HG03439 (cell line): ENCODE measurements around the gene C1orf94.

Experiments
- ATAC-seq: cut with Tn5 transposase; IDR thresholded peaks from one replicate; pipeline ENCODE4 v1.9.1; 2021; ENCODE audit warnings: mild to moderate bottlenecking, moderate library complexity; ENCODE audit not compliant: unreplicated experiment

The C1orf94 gene, protein sequence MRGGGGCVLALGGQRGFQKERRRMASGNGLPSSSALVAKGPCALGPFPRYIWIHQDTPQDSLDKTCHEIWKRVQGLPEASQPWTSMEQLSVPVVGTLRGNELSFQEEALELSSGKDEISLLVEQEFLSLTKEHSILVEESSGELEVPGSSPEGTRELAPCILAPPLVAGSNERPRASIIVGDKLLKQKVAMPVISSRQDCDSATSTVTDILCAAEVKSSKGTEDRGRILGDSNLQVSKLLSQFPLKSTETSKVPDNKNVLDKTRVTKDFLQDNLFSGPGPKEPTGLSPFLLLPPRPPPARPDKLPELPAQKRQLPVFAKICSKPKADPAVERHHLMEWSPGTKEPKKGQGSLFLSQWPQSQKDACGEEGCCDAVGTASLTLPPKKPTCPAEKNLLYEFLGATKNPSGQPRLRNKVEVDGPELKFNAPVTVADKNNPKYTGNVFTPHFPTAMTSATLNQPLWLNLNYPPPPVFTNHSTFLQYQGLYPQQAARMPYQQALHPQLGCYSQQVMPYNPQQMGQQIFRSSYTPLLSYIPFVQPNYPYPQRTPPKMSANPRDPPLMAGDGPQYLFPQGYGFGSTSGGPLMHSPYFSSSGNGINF

DNA sequence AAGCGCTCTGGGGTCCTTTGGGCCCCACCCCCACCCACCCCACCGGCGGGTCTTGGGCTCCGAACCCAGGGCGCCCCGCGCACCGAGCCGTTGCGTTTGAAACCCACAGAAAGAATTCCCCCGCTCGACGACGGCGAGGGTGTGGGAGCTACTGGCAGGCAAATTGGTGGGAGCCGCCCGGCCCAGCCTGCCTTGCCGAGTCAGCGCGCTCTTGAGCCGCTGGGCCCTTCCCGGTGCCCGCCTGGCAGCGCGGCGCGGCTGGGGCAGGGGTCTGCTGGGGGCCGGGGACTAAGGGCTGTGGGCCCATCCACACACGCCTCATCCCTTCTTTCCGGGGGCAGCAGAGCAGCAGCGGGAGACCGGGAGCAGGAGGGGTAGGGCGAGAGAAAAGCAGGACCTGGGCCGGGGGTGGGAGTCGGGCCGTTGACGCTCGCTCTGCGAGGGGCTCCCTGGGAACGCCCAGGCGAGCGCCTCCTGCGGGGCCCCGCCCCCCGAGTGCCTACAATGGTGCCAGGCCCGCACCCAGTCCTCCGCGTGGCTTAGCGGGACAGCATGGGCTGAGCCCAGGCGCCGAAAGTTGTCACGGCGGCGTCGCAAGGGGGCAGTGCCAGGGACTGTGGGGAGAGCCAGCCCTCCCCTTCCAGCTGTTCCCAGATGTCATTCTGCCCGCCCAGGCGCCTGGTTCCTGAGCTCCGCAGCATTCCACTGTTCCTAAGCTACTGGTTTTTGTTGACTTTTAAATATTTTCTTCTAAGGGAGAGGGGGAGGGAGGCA, at the start of gene C1orf94:
C1orf94 (plus strand) TSS at position 78 of the 774 bp plus-strand sequence. CDS start 883 bp downstream, outside the sequence.
- no peak for ATAC-seq

DNA sequence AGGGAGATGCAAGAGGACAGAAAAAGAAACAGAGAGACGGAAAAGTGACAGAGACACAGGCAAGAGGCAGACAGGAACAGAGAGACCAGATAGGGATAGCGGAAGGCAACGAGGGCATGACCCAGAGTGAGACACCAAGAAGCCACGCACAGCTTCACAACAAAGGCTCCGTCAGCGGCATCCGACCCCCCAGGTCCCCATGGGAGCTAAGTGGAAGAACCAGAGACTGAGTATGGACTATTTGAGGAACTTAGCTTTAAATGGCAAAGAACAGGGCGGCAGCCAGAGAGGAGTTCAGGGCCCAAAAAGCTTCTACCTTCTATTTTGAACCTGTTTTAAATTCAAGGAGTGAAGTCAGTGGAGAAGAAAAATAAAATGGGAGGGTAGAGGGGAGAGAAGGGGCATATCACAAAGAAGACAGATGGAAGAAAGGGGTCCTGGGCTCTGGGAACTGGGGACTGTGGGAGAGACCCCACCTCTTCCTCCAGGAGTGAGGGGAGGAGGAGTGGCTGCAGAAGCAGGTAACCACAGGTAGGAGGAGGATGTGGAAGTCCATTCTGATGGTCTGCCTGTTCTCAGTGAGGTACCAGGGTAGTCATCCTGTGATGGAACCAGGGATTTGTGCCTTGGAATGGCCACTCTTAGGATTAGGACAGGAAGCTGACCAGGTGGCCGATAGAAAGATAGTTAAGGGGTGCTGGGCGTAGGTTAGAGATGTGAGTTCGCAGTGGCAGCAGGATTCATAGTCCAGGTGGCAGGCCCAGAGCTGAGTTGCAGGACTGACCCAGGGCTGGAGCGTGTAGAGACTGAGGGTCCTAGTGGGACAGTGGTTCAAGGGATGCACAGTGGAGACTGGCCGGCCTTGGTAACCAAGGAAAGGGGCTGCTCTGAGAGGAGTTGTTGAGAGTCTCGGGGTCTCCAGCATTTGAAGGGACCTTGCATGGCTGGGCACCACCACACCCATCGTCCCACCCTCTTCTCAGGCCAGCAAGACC, 49.4 kb upstream of the C1orf94 start:
- ATAC-seq = no peak

DNA sequence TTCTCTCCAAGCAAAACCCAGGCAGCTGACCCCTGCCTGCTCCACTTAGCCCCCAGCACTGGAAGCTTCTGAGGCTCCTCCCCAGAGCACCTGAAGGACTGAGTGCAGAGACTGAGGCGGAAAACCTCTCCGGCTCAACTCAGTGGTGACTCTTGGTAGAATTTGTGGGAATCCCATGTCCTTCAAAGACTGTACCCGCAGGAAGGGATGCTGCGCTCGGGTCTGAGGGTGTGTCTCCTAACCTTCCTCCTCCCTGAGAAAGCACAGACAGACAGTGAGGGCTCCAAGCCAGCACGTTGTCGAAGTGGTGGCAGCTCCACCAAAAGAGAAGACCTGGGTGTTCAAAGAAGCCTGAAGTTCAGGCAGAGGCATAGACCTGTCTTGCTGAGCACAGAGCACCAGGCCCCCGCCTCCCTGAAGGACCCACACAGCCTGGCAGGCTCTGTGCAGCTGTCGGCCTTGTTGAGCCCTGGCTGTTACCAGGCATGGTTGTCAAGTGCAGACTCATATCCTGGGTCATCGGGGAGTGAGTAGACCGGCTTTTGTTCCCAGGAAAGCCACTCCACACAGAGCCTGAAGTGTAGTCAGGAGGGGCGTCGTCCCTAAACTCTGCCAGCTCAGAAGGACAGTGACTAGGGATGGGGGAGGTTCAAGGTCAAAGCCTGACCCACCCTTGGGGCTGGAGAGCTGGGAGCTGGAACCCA, 48.4 kb upstream of the C1orf94 start:
- no peak for ATAC-seq

DNA sequence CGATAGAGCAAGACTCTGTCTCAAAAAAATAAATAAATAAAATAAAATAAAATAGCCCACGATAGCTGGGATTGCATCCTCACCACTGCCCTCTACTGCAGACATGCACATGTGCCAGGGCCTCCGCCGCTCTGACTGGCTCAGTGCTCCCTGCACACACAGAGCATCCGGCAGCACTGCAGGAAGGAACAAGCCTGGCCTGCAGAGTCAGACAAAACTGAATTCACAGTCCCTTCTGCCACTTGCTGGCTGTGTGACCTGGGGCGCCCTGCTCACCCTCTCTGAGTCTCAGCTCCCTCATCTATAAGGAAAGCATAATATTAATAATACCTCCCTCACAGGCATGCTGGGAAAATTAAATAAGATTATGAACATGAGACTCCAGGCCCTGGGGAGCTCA, 47.1 kb upstream of the C1orf94 start:
- ATAC-seq = no peak

DNA sequence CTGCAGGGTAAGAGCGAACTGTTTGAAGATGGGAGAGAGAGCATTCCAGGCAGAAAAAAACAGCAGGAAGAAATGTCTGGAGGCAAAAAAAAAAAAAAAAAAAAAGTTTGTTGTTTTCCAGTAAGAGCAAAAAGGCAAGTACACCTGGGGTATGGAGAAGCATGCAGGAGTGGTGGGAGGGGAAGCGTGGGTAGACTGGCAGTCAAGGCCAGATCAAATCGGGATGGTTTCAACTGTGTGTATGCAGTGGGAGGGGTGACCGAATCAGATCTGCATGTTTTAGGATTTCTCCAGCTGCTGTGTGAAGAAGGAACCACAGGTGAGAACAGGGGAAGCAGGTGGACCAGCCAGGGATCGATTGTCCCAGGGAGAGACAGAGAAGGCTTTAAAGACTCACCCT, 46.4 kb upstream of the C1orf94 start:
- ATAC-seq = no peak

DNA sequence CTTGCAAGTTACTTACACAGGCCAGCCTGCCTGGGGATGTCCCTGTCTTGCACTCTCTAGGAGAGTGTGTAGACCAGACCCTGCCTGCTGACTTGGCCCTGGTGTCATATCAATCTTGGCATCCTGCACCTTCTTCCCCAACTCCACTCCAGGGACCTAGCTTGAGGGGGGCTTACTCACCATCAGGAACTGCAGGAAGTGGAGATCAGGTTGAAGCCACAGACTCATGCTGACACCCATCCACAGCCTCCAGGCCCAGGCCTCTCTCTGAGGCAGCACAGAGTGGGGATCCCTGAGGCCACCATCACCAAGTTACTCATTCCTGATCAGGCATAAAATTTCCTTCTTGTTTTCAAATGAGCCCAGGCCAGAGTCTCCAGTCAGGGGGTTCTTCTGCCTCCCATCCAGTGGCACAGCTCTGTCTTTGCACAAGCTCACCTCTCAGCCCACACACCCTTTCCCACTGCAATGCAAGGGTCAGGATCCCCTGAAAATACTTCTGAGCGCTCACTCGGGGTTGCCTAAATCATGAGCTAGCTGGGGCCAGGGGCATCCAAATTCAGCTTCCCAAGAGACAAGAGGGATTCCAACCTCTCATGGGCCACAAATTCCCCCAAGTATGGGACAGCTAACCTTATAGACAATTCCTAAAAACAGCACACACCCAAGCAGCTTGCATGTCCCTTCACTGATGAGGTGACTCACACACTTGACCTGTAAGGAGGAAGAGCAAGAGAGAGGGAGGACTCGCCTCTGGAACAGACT, 45.1 kb upstream of the C1orf94 start:
- no peak for ATAC-seq

DNA sequence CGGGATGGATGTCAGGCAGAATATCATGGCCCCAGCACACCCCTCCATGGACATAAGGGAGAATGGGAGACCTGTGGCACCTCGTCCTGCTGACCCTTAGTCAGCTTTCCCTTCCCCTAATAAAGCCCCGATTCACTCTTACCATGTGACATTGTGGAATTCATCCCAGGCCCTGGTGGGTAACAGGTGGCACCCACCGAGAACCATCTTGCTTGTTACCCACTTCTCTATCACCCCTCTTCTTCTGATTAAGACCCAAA, 44.6 kb upstream of the C1orf94 start:
- ATAC-seq = no peak

DNA sequence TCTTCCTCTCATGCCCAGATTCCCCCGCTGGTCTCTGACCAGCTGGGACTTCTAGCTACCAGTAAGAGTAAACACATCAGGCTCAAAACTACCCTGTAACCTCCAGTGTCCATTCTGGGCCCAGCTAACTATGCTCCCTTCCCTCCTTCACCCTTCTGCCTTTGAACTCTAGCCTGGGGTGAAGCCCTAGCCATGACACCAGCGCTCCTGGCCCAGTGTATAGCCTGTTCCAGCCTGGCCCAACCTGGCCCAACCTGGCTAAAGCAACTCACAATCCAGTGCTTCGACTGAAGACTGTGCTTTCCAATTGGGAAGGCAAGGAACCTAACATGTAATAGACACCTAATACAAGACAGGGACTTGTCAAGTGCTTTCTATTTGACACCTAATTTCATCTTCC, 39.3 kb upstream of the C1orf94 start:
- ATAC-seq = no peak

DNA sequence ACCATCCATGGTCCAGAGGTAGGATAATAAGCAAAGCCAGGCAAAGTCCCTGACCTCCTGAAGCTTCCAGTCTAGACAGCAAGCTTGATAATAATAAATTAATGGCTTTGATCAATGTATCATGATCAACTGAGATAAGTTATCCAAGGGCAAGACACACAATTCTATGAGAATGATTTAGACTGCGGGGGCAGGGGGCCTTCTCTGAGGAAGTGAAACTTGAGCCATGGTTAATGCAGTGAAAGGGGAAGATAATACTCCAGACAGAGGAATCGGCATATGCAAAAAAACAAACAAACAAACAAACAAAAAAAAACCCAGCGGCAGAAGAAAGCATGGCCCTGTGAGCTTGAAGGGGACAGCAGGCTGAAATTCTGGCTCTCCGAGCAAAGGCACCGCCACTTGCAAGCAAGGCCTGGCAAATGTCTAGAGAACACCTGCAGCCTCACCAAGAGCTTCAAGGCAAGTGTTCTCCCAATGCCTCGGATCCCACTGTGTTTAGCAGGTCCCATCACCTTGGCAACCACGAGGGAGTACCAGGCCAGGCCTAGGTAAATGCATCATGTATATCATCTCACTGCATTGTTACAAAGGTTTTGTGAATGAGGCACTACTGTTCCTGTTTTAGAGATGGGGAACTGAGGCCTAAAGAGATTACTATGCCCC, 36.6 kb upstream of the C1orf94 start:
- no peak for ATAC-seq

DNA sequence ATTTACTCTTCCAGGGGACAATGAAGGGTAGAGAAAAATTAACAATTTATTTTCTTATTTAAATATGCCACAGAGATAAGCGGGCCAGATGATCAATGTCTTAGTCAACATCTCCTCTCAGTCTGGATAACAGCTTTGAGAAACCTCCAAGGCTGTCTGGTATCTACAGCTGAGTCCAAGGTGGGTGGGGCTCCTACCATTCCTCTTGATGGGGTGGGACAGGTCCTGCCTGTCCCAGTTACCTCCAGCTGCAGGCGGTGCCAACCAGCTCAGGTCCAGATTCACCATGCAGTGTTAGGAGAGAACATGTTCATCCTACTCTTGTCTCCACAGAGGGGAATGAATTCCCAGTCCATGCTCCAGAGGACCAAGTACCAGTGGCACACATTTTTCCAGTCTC, 32.7 kb upstream of the C1orf94 start:
- no peak for ATAC-seq

DNA sequence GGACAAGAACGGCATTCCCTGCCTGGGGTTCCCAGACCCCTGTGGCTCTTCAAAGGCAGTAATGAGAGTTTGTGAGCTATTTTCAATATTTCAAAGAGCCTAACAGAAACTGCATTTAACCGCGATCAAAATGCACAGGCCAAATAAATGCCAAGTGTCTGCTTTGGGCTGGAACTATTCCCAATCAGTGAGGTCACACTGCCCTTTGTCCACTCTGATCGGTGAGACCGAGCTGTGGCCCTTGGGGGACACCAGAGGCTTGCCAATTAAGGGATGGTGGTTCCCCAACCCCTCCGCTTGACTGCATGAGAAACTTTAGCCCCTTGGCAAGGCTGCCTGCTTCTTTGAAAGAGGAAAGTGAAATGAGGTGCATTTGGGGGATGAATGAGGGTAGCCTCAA, 31.9 kb upstream of the C1orf94 start:
- ATAC-seq = no peak

DNA sequence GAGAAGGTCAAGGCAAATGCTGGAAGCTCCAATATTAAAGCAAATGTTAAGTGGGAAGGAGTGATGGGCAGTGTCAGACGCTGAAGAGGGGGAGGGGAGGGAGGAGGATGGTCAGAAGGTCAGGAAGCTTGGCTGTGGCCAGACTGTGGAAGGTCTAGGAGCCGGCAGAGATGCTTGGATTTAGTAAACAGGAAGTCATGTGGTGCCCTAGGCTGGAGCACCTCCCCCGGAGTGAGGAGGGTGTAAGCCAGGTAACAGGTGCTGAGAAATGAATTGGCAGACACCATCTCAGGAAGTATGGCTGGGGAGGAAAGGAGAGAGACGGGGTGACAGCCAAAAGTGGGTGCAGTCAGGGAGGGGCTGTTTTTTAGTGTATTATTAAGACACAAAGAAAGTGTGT, 29.4 kb upstream of the C1orf94 start:
- ATAC-seq = no peak

DNA sequence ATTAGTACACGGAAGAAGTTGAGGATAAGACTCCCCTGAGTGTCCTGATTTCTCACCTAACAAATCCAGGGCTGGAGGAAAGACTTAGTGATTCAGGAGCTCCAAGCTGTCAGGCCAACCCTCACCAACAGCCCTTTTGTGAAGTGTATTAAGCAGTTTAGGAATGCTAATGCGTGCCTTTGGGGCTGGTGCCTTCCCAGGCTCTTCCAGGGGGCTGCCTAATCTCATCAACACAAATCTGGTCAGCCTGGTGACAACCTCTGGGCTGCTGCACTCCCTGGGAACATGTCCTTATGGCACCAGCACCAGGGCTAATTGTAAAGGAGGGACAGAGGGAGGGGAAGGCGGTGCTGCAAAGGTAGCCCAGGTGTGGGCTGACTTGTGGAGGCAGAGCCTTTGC, 27.2 kb upstream of the C1orf94 start:
- ATAC-seq = no peak

DNA sequence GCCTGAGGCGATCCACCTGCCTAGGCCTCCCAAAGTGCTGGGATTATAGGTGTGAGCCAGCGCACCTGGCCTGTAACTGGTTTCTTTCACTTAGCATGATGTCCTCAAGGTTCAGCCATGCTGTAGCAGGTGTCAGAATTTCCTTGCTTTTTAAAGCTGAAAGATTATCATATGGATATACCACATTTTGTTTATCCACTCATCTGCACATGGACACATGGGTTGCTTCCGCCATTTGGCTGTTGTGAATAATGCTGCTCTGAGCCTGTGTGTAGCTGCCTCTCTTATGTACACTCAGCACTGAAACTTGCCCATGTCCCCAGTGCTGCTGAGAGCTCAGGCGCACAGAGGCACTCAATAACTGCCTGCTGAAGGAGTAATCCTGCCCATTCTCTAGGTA, 23.5 kb upstream of the C1orf94 start:
- ATAC-seq = no peak

DNA sequence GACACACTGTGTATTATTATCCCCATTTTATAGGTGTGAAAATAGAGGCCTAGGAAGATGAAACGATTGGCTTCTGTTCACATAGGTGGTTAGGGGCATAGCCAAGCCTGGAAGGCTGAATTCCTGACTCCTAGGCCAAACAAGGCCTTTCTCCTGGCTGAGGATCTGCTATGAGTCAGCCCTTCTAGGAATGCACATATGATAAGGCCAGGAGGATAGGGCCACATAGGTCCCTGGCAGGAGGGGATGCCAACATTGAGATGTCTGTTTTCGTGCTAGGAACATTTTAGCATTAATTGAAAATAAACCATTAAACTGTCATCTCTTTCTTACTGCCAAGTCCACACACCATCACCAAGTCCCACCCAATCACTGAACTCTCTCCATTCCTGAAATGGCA, 20.8 kb upstream of the C1orf94 start:
- ATAC-seq = no peak

DNA sequence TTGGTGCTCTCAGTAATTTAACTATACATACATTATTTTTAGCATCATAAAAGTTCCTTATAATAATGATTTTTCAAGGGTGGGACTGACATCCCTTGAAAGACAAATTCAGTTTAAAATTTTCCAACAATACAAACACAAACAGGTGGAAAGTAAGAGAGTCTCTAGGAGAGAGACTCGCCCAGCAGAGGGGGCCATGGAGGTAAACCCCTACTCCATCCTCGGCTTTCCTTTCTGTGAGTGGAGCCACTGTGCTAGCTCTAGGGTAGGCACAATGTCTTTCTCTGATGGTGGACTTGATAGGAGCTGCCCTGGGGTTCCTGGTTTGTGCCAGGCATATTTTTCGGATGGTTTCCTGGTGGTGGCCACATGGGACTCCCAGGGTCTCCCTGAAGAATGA, 20.0 kb upstream of the C1orf94 start:
- no peak for ATAC-seq

DNA sequence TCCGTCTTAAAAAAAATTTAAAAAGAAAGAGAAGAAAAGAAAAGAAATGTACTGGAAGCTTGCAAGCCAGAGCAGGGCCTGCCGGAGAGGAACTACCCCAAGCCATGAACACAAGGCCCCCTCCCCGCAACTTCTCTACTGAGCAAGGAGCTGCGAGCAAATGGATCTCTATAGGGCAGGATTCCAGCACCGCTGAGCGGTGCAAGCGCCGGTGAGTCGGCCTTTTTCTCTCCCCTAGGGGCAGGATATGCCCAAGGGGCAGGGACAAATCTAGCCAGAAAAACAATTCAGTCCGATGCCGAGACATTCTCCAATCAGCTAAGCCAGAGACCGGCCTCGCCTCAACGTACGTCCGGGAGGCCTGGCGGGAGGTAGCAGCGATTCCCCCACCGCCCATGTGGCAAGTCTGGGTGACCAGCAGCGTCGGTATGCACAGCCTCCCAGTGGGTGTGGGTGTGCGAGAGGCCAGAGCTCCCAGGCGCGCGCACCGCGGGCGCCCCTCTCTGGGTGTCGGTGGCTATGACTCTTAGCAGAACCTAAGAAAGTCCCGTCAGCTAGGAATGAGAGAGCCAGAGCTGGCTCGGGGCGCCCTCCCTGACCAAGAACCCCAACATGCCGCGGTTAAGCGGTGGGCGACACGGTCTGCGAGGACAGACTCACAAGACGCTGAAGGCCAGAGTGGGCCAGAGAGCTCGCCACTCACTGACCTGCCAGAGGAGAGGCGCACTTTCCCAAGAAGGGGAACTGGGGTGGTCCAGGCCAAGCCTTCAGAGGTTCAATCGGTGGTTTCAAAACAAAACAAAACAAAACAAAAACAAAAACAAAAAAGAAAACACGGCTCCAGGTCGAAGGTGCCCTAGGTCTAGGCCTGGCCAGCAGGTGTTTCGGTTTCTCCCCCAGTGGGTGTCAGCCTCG, 13.6 kb upstream of the C1orf94 start:
- ATAC-seq = no peak
